HCT116 (cell line): Measurements from ENCODE around the gene AKAP13. TPM values are rescaled to one million over a fixed set of nuclear protein-coding genes. Genes with fewer than 3 reads are reported as not detected.

ENCODE experiments used
- ATAC-seq: fragments of 200-7000 bp; cut with Tn5 transposase; 2 replicates; pipeline ENCODE4 v1.9.1; 2020; ENCODE audit warnings: mild to moderate bottlenecking, moderate library complexity
- BruUV-seq: library from RNA; stranded (reverse); fragments of 400-500 nt; replicated peaks from 2 replicates; lab custom pipeline; 2021; lab: Mats Ljungman, UMichigan
- CTCF ChIA-PET: fragments of 300-600 bp; sonication (Branson Sonifier 250); formaldehyde crosslinking; loops from one replicate; lab custom pipeline; 2021; ENCODE audit warnings: antibody characterized with exemption; lab: Charles Lee
- POLR2A ChIA-PET: fragments of 300-600, 350-600 bp; sonication (Branson Sonifier 250); formaldehyde crosslinking; loops from one replicate; lab custom pipeline; 2021; ENCODE audit warnings: antibody characterized with exemption; lab: Charles Lee
- RAD21 ChIA-PET, 2 experiments: fragments of 300-600 bp; sonication (Branson Sonifier 250); formaldehyde crosslinking; loops; one replicate each; lab custom pipeline; 2023; ENCODE audit warnings: low total read pairs in 2 of 2; ENCODE audit not compliant: uncharacterized antibody in 2 of 2, unreplicated experiment in 2 of 2, low non-redundant PET in 1 of 2; lab: Charles Lee
- DNase-seq: peaks from one replicate; pipeline ENCODE4 v3.0.0-alpha.2; 2010; ENCODE audit warnings: low read depth, low spot score
- H2AFZ ChIP-seq: fragments of 200-600 bp; shearing (Covaris generic), sonication (generic); 2 replicates; pipeline ENCODE4 v1.6.1; 2017; ENCODE audit warnings: low read depth, mixed run types, mixed read lengths, antibody characterized with exemption, low read length; ENCODE audit not compliant: poor library complexity, severe bottlenecking
- H3K27ac ChIP-seq: 2 replicates; pipeline ENCODE4 v1.5.1; 2012; ENCODE audit warnings: low read depth, low read length
- H3K27me3 ChIP-seq: fragments of 200-600 bp; sonication (generic); 2 replicates; pipeline ENCODE4 v1.6.1; 2016; ENCODE audit warnings: mixed run types, low read length, mixed read lengths; ENCODE audit not compliant: insufficient read depth
- H3K36me3 ChIP-seq, 2 experiments: fragments of 200-500 bp in 1 of 2; fragments of 200-600 bp in 1 of 2; sonication (Bioruptor generic) in 1 of 2; sonication (generic) in 1 of 2; 2 replicates each; pipeline versions ENCODE4 v1.5.1 to v1.6.1; 2014 to 2016; ENCODE audit warnings: low read length in 2 of 2, inconsistent platforms in 1 of 2, mixed read lengths in 1 of 2, mixed run types in 1 of 2; ENCODE audit not compliant: insufficient read depth in 2 of 2, control insufficient read depth in 1 of 2
- H3K4me1 ChIP-seq, 2 experiments: fragments of 200-600 bp in 1 of 2; sonication (generic) in 1 of 2; 2 replicates each; pipeline versions ENCODE4 v1.5.1 to v1.6.1; 2012 to 2017; ENCODE audit warnings: low read length in 2 of 2, inconsistent platforms in 1 of 2, mild to moderate bottlenecking in 1 of 2, mixed read lengths in 1 of 2, mixed run types in 1 of 2, moderate library complexity in 1 of 2; ENCODE audit not compliant: insufficient read depth in 2 of 2, control insufficient read depth in 1 of 2
- H3K4me2 ChIP-seq: fragments of 200-600 bp; sonication (generic); 2 replicates; pipeline ENCODE4 v1.6.1; 2017; ENCODE audit warnings: mixed run types, low read length, mixed read lengths
- H3K4me3 ChIP-seq, 2 experiments: fragments of 200-600 bp in 1 of 2; sonication (generic) in 1 of 2; replicated peaks in 1 of 2; 2 replicates each; pipeline ENCODE4 v1.5.1; 2011 to 2016; ENCODE audit warnings: low read length in 2 of 2, control low read depth in 1 of 2, low read depth in 1 of 2, mild to moderate bottlenecking in 1 of 2, mixed read lengths in 1 of 2, mixed run types in 1 of 2
- H3K79me2 ChIP-seq: fragments of 200-600 bp; sonication (generic); 2 replicates; pipeline ENCODE4 v1.6.1; 2017; ENCODE audit warnings: mild to moderate bottlenecking, mixed run types, low read length, moderate library complexity, mixed read lengths; ENCODE audit not compliant: insufficient read depth
- H3K9ac ChIP-seq: fragments of 200-600 bp; sonication (generic); 2 replicates; pipeline ENCODE4 v1.6.1; 2016; ENCODE audit warnings: low read length, mixed read lengths
- H3K9me2 ChIP-seq: fragments of 200-600 bp; sonication (generic), shearing (Covaris generic); 2 replicates; pipeline ENCODE4 v1.6.1; 2017; ENCODE audit warnings: mixed run types, mild to moderate bottlenecking, moderate library complexity; ENCODE audit not compliant: insufficient read depth
- H3K9me3 ChIP-seq, 2 experiments: fragments of 200-500 bp in 1 of 2; fragments of 200-600 bp in 1 of 2; sonication (Bioruptor generic) in 1 of 2; sonication (generic) in 1 of 2; 2 replicates each; pipeline ENCODE4 v1.6.1; 2014 to 2017; ENCODE audit warnings: low read length in 2 of 2, mixed read lengths in 2 of 2, inconsistent platforms in 1 of 2, low read depth in 1 of 2, mild to moderate bottlenecking in 1 of 2, mixed run types in 1 of 2, moderate library complexity in 1 of 2; ENCODE audit not compliant: control insufficient read depth in 1 of 2, insufficient read depth in 1 of 2
- H4K20me1 ChIP-seq: fragments of 200-600 bp; sonication (generic), shearing (Covaris generic); 2 replicates; pipeline ENCODE4 v1.6.1; 2017; ENCODE audit warnings: mixed run types, mild to moderate bottlenecking, moderate library complexity; ENCODE audit not compliant: insufficient read depth
- CEBPB ChIP-seq: IDR thresholded peaks from 2 replicates; pipeline ENCODE4 v1.6.1; 2012; ENCODE audit warnings: low read depth
- ELF1 ChIP-seq: IDR thresholded peaks from 2 replicates; pipeline ENCODE4 v1.6.1; 2012; ENCODE audit warnings: low read depth, borderline replicate concordance
- EZH2 ChIP-seq: fragments of 200-600 bp; sonication (generic); IDR thresholded peaks from 2 replicates; pipeline ENCODE4 v1.6.1; 2017; ENCODE audit warnings: antibody characterized with exemption, mixed run types
- POLR2A ChIP-seq: IDR thresholded peaks from 2 replicates; pipeline ENCODE4 v1.7.0; 2011; ENCODE audit warnings: borderline replicate concordance; ENCODE audit not compliant: insufficient read depth, insufficient read length; ENCODE audit errors: extremely low read depth
- ZFX ChIP-seq: fragments of 450-650 bp; IDR thresholded peaks from 2 replicates; pipeline ENCODE4 v1.6.1; 2017
- intact Hi-C: fragments of 100-400 bp; cut with micrococcal nuclease; formaldehyde crosslinking; loops from 2 replicates; pipeline ENCODE4 v1.10.0; 2022
- total RNA-seq: library from RNA; stranded (reverse); gene quantifications from one replicate; pipeline ENCODE4 v1.2.1, GENCODE V29; 2021; ENCODE audit not compliant: unreplicated experiment
- TF ChIP-seq, protein P1 (sequence below): IDR thresholded peaks from 2 replicates; pipeline ENCODE4 v1.6.1; 2012; ENCODE audit warnings: low read depth

AKAP13 gene
- total RNA-seq, 1 experiment from 2014 or later: 43.1 TPM

DNA sequence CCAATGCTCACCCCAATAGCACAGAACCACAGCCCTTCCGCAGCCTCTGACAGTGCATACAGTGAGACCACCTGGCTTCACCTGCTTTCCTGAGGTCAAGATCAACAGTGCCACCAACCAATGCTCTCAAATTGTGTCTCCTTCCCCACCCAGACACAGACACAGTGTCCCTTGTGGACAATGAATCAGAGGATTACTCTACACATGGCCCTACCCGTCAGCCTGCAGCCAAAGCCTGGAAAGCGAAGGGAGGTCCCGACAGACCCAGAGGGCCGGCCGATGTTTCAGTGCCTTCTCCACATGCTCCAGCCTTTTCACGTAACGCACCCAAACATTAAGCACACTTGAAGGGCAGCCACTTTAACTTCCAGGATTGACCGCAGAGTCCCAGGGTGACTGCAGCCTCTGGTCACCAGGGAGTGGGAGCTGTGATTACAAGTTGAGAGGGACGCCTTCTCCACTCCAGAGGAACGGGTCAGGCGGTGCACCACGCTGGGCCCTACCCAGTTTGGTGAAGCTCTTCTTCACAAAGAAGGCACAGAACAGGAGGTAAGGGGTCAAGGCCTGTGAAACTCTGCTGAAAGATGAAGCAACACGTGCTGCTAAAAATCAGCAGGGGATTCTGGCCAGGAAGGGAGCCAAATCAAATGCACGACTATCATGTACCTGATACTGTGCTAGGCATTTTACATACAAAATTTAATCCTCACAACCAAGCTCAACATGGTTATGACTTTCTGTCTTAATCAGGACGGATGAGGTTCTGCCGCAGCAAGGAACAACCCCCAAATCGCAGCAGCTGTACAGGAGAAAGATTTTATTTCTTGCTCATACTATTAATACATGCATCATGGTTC, 397.1 kb downstream of the AKAP13 start:
- TF ChIP-seq POLR2A: no peak
- TF ChIP-seq CEBPB: no peak
- TF ChIP-seq ZFX: no peak
- TF ChIP-seq EZH2: no peak
- TF ChIP-seq ELF1: no peak
- TF ChIP-seq, protein P1, sequence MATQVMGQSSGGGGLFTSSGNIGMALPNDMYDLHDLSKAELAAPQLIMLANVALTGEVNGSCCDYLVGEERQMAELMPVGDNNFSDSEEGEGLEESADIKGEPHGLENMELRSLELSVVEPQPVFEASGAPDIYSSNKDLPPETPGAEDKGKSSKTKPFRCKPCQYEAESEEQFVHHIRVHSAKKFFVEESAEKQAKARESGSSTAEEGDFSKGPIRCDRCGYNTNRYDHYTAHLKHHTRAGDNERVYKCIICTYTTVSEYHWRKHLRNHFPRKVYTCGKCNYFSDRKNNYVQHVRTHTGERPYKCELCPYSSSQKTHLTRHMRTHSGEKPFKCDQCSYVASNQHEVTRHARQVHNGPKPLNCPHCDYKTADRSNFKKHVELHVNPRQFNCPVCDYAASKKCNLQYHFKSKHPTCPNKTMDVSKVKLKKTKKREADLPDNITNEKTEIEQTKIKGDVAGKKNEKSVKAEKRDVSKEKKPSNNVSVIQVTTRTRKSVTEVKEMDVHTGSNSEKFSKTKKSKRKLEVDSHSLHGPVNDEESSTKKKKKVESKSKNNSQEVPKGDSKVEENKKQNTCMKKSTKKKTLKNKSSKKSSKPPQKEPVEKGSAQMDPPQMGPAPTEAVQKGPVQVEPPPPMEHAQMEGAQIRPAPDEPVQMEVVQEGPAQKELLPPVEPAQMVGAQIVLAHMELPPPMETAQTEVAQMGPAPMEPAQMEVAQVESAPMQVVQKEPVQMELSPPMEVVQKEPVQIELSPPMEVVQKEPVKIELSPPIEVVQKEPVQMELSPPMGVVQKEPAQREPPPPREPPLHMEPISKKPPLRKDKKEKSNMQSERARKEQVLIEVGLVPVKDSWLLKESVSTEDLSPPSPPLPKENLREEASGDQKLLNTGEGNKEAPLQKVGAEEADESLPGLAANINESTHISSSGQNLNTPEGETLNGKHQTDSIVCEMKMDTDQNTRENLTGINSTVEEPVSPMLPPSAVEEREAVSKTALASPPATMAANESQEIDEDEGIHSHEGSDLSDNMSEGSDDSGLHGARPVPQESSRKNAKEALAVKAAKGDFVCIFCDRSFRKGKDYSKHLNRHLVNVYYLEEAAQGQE: no peak
- H3K4me2 ChIP-seq: no peak overlapping the region
- H3K9me2 ChIP-seq: no peaks in the 10 kb centered on the region
- peaks cover 13% of the 10 kb centered on the region; the same call in 1 of the 2 replicates for H3K79me2 ChIP-seq
- no peak overlapping the region for H3K4me3 ChIP-seq
- no peak for ATAC-seq
- no peaks in the 10 kb centered on the region for H3K27me3 ChIP-seq
- CTCF ChIA-PET: interaction anchor here (1.0 kb wide), 1 partner anchor 23 kb away, joined by 3 read pairs; no protein-coding TSS in a partner anchor
- H3K27ac ChIP-seq: no peak overlapping the region
- POLR2A ChIA-PET: no interaction called here
- H3K9me3 ChIP-seq: no peaks in the 10 kb centered on the region
- no peak overlapping the region for H3K9ac ChIP-seq
- no peaks in the 10 kb centered on the region for H4K20me1 ChIP-seq
- H2AFZ ChIP-seq: no peak overlapping the region
- no peaks in the 10 kb centered on the region for H3K36me3 ChIP-seq
- no TSS peak for BruUV-seq
- intact Hi-C loops: no loop called here
- DNase-seq: no peak
- no peaks in the 10 kb centered on the region for H3K4me1 ChIP-seq
- RAD21 ChIA-PET: no interaction called here
